HG02970 (cell line): ENCODE measurements around the gene FAM118A.
"Not testable (repeated sequence)": the region's sequence is repeated elsewhere in the genome, so short reads cannot be mapped to it uniquely, and the experiment has no call there.

Experiments
- ATAC-seq: cut with Tn5 transposase; IDR thresholded peaks from one replicate; pipeline ENCODE4 v1.9.1; 2021; ENCODE audit warnings: mild to moderate bottlenecking, moderate library complexity, moderate number of reproducible peaks; ENCODE audit not compliant: unreplicated experiment, low FRiP score

FAM118A gene

DNA sequence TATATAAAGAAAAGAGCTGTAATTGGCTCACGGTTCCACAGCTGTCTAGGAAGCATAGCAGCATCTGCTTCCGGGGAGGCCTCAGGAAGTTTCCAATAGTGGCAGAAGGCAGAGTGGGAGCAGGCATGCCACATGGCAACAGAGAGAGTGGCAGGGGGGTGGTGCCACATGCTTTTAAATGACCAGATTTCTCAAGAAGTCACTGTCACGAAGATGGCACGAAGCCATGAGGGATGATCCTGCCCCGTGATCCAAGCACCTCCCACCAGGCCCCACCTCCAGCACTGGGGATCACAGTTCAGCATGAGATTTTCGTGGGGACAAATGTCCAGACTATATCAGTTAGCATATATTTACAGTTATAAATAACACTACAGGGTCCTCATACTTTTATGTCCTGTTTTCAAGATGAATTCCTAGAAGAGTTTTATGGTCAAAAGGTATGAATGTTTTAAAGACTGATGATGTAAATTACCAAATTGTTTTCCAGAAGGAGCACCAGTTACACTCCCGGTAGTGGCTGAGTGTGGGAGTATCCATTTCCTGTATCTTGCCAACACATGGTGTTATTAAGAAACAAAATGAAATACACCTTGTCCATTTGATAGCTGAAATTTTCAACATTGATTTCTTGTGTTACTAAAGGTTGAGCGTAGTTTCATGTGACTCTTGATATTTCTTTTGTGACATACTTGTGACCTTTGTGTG lies 19.2 kb downstream of the FAM118A start:
- ATAC-seq: no peak

DNA sequence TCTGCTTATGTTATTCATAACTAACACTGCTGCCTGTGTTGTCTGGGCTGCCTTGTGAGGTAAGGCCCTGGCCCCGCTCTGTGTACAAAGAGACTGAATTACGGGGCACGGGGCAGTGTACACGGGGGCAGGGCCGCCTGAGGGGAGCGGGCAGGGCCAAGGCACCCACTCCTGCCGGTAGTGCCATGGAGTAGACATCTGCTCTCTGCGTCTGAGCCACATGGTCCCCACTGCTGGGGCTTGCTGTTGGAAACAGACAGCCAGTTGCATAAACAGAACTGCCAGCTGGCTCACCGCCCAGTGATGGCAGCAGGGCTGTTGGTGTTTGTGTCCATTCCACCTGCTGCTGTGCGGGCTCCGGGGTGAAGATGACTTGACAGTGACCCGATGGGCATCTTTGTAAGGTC lies 19.8 kb downstream of the FAM118A start:
- no peak for ATAC-seq

DNA sequence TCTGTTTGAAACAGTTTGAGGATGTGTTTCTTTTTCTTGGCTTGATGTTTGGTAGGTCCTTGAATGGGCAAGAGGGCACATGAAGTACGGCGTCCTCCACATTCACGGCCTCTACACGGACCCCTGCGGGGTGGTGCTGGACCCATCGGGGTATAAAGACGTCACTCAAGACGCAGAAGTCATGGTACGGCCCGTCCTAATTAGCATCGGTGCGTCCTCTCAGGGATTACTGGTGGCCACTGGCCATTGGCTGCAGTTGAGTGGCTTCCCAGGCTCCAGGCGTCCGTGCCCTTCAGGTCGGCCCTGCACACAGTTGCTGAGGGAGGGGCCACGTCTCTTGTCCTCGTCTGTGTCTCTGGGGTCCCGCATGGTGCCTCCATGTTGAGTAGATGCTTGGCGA lies 20.8 kb downstream of the FAM118A start:
- ATAC-seq: no peak

DNA sequence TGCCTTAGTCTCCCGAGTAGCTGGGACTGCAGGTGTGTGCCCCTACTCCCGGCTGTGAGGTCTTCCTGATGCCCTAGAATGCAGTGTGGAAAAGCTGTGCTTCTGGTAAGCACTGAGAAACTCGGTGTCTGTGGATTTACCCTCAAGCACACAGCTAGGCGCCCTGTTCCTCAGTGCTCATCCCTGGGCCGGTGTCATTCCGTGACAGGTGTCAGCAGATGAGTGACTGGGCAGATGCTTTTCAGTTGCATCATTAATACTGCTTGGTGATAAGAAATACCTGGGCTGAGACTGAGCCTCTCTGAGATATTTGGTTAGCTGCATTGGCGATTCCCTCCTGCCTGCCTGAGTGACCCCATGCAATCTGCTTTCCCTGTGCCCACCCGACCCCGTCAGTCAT lies 21.8 kb downstream of the FAM118A start:
- no peak for ATAC-seq

DNA sequence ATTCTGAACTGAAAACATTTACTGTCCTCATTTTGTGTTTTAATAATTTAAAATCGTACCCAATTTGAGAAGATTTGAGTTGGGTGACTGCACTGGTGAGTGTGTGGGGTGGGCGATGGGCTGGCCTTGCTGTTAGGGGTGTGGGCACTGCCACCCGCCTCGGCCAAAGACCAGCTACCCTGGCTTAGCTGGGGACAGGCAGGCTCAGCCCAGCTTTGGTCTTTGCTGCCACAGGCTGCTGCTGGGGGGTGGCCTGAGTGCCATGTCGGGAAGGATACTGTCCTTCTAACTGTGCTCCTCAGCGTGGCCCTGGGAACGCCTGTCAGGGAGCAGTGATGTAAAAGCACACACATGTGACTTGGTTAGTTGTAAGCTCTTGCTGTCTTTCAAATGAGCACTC lies 22.3 kb downstream of the FAM118A start:
- no peak for ATAC-seq

DNA sequence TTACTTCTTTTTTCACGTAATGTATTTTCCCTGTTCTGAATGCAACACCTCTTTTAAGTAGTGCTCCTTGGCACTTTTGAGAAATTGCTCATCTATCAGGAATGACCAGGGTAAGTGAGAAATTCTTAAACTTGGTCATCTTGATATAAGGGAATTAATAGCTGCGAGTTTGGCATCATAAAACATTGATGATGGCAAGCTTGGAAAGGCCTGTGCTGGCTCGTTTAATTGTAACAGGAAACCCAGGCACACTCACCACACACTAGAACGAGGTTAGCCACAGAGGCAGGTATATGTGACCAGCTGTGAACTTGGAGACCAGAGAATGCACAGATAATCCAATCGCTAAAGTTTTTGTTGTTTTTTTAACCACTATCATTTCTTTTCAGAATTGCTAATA lies 24.3 kb downstream of the FAM118A start:
- ATAC-seq: no peak

DNA sequence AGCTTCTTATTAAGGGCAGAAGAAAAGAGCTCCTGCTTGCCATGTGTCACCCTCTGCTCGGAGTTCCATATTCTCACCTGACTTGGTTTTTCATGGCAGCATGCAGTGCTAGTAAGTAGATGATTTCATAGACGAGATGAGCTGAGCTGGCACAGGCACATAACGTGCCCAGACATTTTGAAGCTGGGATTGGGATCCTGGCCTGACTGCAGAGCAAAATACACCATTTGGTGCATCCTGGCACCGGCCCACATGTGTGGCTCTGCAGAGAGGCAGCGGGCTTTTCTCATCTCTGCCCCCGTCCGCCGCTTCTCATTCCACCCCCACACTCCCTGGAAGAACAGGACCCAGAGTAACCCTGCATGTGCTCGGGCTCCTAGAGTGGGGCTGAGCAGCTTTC lies 24.8 kb downstream of the FAM118A start:
- no peak for ATAC-seq

DNA sequence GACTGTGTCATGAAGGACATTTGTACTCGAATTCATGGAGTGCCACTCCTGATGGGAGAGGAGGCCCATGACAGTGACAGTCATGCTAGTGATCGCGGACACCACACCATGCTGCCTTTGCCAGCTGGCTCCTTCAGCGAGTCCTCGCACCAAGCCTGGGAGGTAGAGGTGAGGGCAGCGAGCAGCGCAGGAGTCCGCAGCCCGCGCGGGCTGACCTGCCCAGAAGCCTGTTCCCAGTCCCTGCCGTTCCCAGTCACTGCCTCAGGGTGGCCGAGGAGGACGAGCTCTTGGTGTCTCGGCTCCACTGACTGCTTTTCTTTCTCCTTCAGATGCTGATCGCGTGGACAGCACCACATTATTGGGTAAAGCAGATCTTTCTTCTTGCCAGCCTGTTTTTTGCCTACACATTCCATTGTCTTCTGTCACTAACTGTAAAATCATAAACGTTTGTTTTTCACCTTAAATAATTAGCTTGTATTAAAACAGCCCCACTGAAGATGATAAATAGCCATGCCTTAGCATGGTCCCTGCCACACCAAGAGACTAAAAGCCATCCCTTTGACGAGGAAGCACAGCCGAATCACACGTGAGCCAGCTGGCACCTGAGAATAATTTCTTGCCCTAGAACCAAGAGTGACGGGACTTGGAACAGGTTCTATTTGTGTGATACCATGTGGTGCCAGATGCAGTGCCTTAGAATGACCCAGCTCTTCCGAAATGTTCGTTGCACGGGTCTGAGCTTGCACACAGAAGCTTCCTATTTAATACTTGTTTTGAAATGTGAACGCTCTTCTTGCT lies 25.5 kb downstream of the FAM118A start:
- no peak for ATAC-seq

DNA sequence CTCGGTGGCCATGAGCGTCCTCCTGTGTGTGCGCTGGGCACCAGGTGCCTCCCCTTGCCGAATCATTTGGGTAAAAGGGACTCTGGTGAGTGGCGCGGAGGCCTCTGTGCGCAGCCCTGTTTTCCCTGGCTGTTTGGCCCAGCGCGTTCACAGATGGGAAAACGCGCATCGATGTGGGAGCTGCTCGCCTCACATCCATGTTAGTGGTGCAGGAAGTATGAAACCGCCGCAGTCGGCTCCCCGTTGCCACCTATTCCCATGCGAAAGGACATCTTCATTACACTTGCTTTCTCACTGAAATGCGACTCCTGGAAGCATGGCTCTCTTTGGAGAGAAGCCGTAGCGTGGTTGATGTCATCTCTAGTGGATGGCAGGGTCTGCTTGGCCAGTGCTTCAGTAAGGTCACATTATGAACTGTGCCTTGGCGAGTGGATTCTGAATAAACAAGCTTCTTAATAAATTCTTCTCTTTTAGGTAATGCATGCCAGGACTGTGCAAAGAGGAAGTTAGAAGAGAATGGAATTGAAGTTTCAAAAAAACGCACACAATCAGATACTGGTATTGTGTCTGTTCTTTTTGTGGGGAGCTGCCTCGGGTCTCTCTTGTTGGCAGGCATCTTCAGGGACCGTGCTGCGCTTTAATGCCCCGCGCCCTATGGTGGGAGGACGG lies 26.3 kb downstream of the FAM118A start:
- no peak for ATAC-seq

DNA sequence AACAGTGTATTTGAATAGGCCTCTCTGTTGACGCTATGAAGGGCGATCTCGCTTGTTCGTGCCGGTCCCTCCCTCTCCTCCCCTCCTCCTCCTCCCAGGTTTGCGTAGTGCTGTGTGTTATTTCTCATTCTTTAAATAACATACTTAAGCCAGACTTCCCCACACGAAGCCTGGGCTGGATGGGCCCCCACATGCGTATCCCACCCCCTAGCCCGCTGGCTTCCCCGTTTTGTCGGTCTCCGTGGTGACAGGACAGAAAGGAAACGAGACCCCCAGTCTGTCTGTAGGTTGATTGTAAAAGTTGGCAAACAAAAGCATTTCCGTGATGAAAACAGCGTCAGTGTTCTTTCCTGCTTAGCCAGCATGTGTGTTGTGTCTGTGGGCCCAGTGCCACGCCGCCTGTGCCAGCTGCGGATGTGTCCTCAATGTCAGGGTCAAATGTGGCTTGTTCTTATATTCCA lies 27.3 kb downstream of the FAM118A start:
- ATAC-seq: no peak

DNA sequence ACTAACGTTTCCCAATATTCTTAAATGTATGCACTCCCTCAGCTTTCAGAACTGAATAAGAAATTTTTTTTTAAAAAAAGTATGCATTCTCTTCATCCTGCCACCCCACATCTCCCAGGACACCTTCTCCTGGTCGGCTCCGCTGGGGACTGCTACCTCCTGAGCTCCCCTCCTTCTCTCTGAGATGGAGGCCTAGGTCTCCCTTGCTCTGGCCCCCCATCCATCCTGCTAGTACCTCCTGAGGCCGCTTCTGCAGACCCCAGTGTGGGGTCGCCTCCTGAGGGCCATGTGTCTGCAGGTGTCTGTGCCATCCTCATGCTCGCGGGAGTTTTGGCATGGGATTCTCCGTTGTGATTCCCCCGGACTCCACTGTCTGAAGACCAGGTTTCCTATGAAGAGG lies 27.8 kb downstream of the FAM118A start:
- ATAC-seq: no peak

DNA sequence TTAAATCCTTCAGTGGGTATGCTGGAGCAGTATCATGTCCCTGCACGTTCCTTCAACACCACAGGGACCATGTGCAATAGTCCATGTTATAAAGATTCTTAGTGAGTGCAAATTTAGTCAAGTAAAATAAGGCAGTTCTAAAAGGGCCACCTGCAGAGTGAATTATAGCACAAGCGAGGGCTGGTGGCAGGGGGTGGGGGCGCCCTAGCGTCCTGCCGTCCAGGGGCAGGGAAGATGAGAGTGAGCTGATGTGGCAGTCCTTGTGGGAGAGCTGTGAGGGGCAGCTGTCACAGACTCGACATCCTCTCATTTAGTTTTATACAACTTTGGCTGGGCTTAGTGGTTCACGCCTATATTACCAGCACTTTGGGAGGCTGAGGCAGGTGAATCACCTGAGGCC lies 29.1 kb downstream of the FAM118A start:
- ATAC-seq: no peak

DNA sequence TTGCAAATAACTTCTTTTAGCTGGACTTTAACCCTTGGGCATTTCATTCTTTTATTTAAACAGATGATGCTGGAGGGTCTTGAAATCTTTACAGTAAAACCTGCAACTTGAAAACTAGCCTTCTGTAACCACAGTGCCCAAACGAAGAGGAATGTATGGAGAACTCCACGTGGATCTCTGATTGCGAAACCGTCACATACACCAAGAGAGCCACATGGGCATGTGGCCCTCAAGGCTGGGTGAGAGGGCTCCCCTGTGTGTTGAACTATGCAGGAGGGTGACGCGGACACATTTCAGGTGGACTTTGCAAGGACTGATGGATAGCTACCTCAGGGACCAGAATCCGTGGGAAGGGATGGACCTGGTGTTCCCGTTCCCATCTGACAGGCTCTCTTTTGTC lies 30.6 kb downstream of the FAM118A start:
- no peak for ATAC-seq

DNA sequence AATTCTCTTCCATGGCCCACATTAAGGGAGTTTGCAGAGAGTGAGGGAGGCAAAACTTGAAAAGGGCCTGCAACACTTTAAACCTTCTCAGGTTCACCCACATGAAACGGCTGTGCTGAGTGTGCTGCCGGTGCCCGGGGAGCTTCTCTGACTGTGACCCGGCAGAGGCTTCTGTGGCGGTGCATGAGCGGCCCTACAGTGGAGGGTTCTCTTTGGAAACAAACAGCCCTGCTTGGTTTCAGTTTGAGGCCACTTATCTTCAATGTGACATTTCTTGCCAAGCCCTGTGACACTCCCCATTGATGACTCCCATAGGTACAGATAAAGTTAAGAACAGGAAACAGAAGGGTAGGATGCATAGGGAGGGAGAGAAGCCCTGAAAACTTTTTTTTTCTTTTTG lies 31.8 kb downstream of the FAM118A start:
- no peak for ATAC-seq

DNA sequence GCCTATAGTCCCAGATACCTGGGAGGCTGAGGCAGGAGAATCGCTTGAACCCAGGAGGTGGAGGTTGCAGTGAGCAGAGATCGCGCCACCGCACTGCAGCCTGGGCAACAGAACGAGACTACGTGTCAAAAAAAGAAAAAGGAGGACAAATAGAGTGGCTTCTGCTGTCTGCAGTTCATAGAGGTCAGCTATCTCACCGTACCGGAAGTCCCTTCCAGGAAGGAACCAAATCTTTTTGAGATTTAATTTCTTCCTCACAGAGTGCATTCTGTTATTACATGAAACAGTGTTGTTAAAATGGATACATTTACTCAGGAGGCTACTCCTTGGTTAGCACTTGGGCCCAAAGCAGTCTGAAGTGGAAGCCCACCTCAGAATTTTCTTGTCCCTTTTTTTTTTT lies 33.4 kb downstream of the FAM118A start:
- ATAC-seq: no peak

DNA sequence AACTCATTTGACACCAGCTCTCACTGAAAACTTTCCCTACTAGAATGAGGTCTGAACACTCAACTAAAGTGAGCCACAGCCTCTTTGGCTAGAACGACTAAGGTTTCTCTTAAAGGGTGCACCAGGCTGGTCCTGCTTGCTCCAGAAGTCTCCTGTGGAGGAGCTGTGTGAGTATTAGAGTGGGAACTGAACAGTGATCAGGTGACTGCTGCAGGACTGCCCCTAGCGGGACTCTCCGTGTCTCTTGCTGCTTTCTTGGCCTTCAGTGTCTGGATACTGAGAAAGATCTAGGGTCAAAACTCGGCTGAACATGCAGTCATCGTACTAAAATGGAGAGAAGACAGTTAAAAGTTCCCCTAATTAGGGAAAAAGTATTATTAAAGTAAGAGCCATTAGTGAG lies 34.6 kb downstream of the FAM118A start:
- ATAC-seq: no peak

DNA sequence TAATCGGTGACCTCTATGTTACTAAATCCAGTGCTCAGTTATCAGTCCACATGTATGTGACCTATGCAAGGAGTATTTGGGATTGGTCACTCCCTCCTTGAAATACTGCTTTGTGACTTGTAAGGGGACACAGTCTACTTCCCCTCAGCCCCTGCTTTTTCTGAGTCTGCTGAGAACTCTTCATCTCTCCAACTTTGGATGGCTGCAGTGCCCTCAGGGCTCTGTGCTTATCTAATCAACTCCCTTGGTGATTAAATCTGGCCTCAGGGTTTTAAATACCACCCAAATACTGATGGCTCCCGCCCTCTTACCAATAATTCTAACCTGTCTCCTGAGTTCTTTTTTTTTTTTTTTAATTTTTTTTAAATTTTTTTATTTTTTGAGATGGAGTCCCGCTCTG lies 40.2 kb downstream of the FAM118A start:
- no peak for ATAC-seq

DNA sequence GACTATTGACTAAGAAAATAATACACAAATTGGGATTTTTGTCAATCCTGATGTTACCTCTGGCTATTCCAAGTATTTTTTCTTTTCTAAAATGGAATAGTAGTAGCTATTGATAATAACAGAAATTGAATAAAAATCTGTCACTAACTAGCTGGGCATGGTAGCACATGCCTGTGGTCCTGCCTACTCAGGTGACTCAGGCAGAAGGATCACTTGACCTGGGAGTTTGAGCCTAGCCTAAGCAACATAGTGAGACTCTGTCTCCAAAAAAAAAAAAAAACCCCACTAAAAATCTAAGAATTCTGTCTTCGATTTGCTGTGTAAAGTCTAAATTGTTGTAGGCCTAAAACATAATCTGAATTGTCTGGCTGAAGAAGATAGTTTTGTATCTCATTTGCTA lies 42.2 kb downstream of the FAM118A start:
- no peak for ATAC-seq

DNA sequence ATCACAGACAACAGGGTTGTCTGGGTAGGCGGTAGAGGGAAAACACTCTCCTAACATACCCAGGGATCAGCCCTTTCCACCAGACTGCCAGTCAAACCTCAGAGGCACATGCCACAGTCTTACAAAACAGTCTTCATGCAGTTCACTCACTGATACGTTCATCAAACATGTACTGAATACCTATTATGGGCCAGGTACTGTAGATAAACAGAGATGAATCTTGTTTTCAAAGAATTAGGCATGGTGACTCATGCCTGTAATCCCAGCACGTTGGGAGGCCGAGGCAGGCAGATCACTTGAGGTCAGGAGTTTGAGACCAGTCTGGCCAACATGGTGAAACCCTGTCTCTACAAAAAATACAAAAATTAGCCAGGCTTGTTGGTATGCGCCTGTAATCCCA lies 43.0 kb downstream of the FAM118A start:
- ATAC-seq: not testable (repeated sequence)

DNA sequence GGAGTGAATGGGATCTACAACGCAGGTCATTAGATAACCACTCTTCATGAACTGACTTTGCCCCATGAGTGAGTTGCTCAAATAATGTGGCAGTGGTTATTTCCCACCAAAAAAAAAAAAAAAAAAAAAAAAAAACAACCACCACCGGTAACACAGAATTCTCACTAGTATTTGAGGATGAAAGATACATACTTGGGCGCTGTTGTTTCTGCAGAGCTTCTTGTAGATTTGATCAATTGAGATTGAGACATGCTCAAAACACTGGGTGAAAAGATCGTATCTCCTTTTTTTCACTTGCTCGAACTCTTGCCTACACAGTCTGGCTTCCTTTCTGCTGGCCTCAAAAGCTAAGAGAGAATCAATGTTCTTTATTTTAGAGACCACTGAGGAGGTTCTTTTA lies 44.1 kb downstream of the FAM118A start:
- ATAC-seq: no peak

DNA sequence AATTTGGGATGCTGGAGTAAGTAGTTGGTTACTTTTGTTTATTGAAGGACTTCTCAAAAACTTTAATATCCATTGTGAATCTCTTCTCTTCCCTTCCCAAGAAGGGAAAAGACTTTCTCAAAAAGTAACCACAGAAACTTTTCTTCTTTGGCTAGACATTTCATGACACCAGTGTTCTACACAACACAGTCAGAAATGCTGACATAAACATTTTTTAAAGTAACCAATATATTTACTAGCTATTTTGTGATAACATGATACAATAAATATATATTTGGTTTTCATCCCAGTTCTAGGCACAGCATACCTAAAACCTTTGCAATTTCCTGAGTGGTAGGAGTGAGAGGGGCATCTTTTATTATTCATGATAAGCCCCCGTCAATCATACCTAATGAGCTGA lies 47.8 kb downstream of the FAM118A start:
- ATAC-seq: no peak

DNA sequence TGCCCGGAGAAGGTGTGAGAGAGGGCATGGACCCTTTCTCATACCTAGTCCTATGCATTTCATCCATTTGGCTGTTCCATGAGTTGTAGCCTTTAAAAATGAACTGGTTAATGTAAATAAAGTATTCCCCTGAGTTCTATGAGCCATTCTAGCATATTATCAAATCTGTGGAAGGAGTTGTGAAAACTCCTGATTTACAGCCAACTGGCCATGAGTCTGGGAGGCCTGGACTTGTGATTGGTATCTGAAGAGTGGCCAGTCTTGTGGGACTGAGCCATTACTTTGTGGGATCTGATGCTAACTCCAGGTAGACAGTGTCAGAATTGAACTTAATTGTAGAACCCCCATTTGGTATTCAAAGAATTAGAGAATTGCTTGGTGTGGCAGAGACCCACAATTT lies 48.4 kb downstream of the FAM118A start:
- ATAC-seq: no peak
